ENCODE results near the gene DOK4.

DNA sequence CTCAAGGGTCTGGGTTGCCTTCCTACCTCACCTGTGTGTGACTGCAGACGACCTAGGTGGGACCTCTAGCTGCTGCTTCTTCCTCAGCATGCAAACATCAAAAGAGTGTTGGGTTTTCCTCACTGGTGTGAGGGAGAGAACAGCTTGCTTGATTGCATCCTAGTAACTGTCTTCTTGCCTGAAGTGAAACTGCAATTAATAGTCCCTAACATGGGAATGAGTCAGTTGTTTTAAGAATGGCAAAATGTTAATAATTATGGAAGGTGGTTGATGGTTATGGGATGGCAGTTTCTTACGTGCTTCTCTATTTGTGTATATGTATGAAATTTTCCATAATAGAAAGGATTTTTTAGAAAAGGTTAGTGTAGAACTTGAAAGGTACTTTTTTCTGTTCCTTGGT lies 17.9 kb downstream of the DOK4 start:
- TF ChIP-seq, protein P1, sequence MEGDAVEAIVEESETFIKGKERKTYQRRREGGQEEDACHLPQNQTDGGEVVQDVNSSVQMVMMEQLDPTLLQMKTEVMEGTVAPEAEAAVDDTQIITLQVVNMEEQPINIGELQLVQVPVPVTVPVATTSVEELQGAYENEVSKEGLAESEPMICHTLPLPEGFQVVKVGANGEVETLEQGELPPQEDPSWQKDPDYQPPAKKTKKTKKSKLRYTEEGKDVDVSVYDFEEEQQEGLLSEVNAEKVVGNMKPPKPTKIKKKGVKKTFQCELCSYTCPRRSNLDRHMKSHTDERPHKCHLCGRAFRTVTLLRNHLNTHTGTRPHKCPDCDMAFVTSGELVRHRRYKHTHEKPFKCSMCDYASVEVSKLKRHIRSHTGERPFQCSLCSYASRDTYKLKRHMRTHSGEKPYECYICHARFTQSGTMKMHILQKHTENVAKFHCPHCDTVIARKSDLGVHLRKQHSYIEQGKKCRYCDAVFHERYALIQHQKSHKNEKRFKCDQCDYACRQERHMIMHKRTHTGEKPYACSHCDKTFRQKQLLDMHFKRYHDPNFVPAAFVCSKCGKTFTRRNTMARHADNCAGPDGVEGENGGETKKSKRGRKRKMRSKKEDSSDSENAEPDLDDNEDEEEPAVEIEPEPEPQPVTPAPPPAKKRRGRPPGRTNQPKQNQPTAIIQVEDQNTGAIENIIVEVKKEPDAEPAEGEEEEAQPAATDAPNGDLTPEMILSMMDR (IDR thresholded peaks at IDR 0.05 in 4 of 5, conservative IDR thresholded peaks at IDR 0.05 in 1 of 5): no peak
- no peak for TF ChIP-seq POLR2A (IDR thresholded peaks at IDR 0.05)
